Measurements from ENCODE around the gene FALEC.

Gene FALEC

DNA sequence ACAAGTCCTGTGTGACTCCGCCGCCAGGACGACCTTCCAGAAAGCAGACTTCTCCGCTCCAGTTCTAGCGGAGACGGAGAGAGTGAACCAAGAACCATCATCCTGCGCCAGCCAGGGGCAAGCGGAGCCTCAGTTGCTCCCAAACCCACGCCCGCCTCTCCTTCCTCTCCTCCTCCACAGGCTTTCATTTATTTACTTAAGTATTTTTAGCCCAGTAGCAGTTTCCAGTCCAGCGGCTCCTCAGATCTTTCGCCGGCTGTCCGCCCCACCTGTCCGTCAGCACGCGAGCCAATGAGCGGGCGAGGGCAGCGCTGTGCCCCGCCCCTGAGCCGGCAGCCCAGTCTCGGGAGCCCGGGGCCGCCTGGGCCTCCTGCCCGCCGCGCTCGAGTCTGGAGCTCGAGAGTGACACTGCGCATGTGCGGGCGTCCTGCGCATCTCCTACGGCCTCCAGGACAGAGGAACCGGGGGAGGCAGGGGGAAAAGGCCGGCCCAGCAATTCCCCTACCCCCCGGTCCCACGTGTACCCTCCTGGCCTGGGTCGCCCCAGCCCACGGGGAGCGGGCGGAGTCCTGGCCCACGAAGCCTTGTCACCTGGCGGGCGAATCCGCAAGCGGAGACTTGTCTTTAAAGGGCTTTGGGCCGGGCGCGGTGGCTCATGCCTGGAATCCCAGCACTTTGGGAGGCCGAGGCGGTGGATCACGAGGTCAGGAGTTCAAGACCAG is at the start of gene FALEC:
TSS of gene FALEC (plus strand) at position 425 of the 722 bp plus-strand sequence.
- in situ Hi-C loops (cut with MboI; ENCODE audit: low sequenced_read_pairs), result no loop called here
- Histone ChIP-seq H3K4me1 (peaks cover 11% of the 10 kb centered on the region), H3K27me3 (ENCODE audit: low read depth) (no peaks in the 10 kb centered on the region), H3K36me3 (replicated peaks) (no peaks in the 10 kb centered on the region), H3K9me3 (no peaks in the 10 kb centered on the region), H3K4me3 (peak within 1 kb of the TSS; percentile 48)
- DNase-seq (ENCODE audit: low spot score in 2 of 2), result peak; percentile 96 to 97

GRCh38 chr1:150466964-150467363 is 48.6 kb upstream of the FALEC start:
- DNase-seq (ENCODE audit: low spot score in 2 of 2), result no peak
- in situ Hi-C loops (cut with MboI; ENCODE audit: low sequenced_read_pairs), result no loop called here
- Histone ChIP-seq H3K27me3 (ENCODE audit: low read depth) (no peaks in the 10 kb centered on the region), H3K4me1 (no peaks in the 10 kb centered on the region), H3K9me3 (no peaks in the 10 kb centered on the region), H3K36me3 (replicated peaks) (peaks cover 61% of the 10 kb centered on the region), H3K4me3 (no peak overlapping the region)

DNA sequence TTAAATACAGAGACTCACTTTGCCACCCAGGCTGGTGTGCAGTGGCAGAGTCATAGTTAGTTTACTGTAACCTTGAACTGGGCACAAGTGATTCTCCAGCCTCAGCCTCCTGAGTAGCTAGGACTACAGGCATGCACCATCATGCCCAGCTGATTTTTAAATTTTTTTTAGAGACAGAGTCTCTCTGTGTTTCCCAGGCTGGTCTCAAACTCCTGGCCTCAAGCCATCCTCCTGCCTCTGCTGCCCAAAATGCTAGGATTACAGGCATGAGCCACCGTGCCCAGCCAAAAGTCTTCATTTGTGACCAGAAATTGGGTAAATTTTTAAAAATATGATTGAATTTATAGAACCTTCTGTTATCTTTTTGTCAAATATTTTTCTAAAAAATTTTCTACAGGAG is 46.3 kb upstream of the FALEC start:
- peaks cover 61% of the 10 kb centered on the region for H3K36me3 ChIP-seq (replicated peaks)
- H3K4me3 ChIP-seq, result no peak overlapping the region
- no peak for DNase-seq (ENCODE audit: low spot score in 2 of 2)
- no peaks in the 10 kb centered on the region for H3K27me3 ChIP-seq (ENCODE audit: low read depth)
- in situ Hi-C loops (cut with MboI; ENCODE audit: low sequenced_read_pairs), result no loop called here
- no peaks in the 10 kb centered on the region for H3K4me1 ChIP-seq
- no peaks in the 10 kb centered on the region for H3K9me3 ChIP-seq

- Histone ChIP-seq H3K36me3 (replicated peaks) (peaks cover 37% of the 10 kb centered on the region), H3K27me3 (ENCODE audit: low read depth) (no peaks in the 10 kb centered on the region), H3K9me3 (no peaks in the 10 kb centered on the region), H3K4me1 (peaks cover 9% of the 10 kb centered on the region), H3K4me3 (no peak overlapping the region)
- in situ Hi-C loops (cut with MboI; ENCODE audit: low sequenced_read_pairs), result no loop called here
- DNase-seq (ENCODE audit: low spot score in 2 of 2), result no peak
Observed at GRCh38 chr1:150472601-150473200, 42.9 kb upstream of the FALEC start.

GRCh38 chr1:150473659-150474058 is 41.9 kb upstream of the FALEC start:
- peaks cover 34% of the 10 kb centered on the region for H3K36me3 ChIP-seq (replicated peaks)
- in situ Hi-C loops (cut with MboI; ENCODE audit: low sequenced_read_pairs), result no loop called here
- no peaks in the 10 kb centered on the region for H3K9me3 ChIP-seq
- H3K27me3 ChIP-seq (ENCODE audit: low read depth), result no peaks in the 10 kb centered on the region
- DNase-seq (ENCODE audit: low spot score in 2 of 2), result no peak
- no peak overlapping the region for H3K4me3 ChIP-seq
- H3K4me1 ChIP-seq, result peaks cover 9% of the 10 kb centered on the region

- H3K36me3 ChIP-seq (replicated peaks), result peaks cover 31% of the 10 kb centered on the region
- DNase-seq (ENCODE audit: low spot score in 2 of 2), result no peak
- peaks cover 9% of the 10 kb centered on the region for H3K4me1 ChIP-seq
- H3K9me3 ChIP-seq, result no peaks in the 10 kb centered on the region
- no peak overlapping the region for H3K4me3 ChIP-seq
- in situ Hi-C loops (cut with MboI; ENCODE audit: low sequenced_read_pairs), result no loop called here
- no peaks in the 10 kb centered on the region for H3K27me3 ChIP-seq (ENCODE audit: low read depth)
Observed at GRCh38 chr1:150474869-150475268, 40.7 kb upstream of the FALEC start.

- Histone ChIP-seq H3K27me3 (ENCODE audit: low read depth) (no peaks in the 10 kb centered on the region), H3K4me1 (peaks cover 9% of the 10 kb centered on the region), H3K4me3 (no peak overlapping the region), H3K9me3 (no peaks in the 10 kb centered on the region), H3K36me3 (replicated peaks) (peaks cover 12% of the 10 kb centered on the region)
- DNase-seq (ENCODE audit: low spot score in 2 of 2), result peak; percentile 14 to 66
- in situ Hi-C loops (cut with MboI; ENCODE audit: low sequenced_read_pairs), result no loop called here
Observed at GRCh38 chr1:150476754-150477153, 38.8 kb upstream of the FALEC start.

DNA sequence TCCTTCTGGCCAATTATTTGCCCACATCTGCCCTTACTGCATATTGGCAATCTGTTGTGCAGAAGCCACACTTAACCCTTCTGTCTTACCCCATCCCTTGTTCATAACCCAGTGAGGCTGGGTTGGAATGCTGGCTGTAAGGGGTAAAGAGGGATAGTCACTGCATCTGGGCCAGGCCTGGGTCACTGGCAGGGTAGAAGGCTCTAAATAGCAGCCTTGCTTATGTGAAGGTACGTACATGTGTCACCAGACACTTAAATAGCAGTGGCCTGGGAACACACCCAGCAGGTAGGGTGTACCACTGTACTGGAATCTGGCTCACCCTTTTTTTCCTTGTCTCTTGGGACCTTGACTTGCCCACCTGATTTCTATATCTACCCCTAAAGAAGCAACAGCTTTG is 38.2 kb upstream of the FALEC start:
- H3K36me3 ChIP-seq (replicated peaks), result peaks cover 6% of the 10 kb centered on the region; the same call in 1 of the 2 replicates
- in situ Hi-C loops (cut with MboI; ENCODE audit: low sequenced_read_pairs), result no loop called here
- no peaks in the 10 kb centered on the region for H3K27me3 ChIP-seq (ENCODE audit: low read depth)
- H3K9me3 ChIP-seq, result no peaks in the 10 kb centered on the region
- H3K4me3 ChIP-seq, result no peak overlapping the region
- peaks cover 9% of the 10 kb centered on the region for H3K4me1 ChIP-seq
- no peak for DNase-seq (ENCODE audit: low spot score in 2 of 2)

DNA sequence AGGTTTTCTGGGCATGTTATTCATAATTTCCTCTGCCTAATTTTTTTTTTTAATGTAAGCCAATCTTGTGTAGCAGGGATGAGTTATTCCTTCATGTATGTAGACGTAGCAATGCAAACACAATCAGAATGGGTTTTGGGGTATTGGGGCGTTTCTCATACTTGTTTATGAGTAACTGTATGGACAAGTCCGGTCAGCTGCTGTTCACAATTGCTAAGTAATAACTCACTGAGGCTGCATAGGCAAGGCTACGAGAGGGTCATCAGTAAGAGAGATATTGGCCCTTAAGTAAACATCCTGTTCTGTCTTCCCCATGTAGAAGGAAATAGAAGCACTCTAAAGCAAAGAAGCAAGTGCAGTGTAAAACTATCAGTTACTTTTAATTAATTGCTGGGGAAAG is 37.8 kb upstream of the FALEC start:
- in situ Hi-C loops (cut with MboI; ENCODE audit: low sequenced_read_pairs), result no loop called here
- no peak for DNase-seq (ENCODE audit: low spot score in 2 of 2)
- Histone ChIP-seq H3K36me3 (replicated peaks) (peaks cover 2% of the 10 kb centered on the region; the same call in 1 of the 2 replicates), H3K4me1 (peaks cover 9% of the 10 kb centered on the region), H3K27me3 (ENCODE audit: low read depth) (no peaks in the 10 kb centered on the region), H3K9me3 (no peaks in the 10 kb centered on the region), H3K4me3 (no peak overlapping the region)

GRCh38 chr1:150479370-150479769 is 36.2 kb upstream of the FALEC start:
- Histone ChIP-seq H3K36me3 (replicated peaks) (no peaks in the 10 kb centered on the region), H3K4me1 (peaks cover 9% of the 10 kb centered on the region), H3K9me3 (no peaks in the 10 kb centered on the region), H3K4me3 (no peak overlapping the region), H3K27me3 (ENCODE audit: low read depth) (no peaks in the 10 kb centered on the region)
- in situ Hi-C loops (cut with MboI; ENCODE audit: low sequenced_read_pairs), result no loop called here
- DNase-seq (ENCODE audit: low spot score in 2 of 2), result no peak

GRCh38 chr1:150479927-150480352 is 35.6 kb upstream of the FALEC start:
- H3K9me3 ChIP-seq, result no peaks in the 10 kb centered on the region
- H3K36me3 ChIP-seq (replicated peaks), result no peaks in the 10 kb centered on the region
- no peaks in the 10 kb centered on the region for H3K27me3 ChIP-seq (ENCODE audit: low read depth)
- in situ Hi-C loops (cut with MboI; ENCODE audit: low sequenced_read_pairs), result no loop called here
- DNase-seq (ENCODE audit: low spot score in 2 of 2), result no peak
- peaks cover 9% of the 10 kb centered on the region for H3K4me1 ChIP-seq
- no peak overlapping the region for H3K4me3 ChIP-seq

DNA sequence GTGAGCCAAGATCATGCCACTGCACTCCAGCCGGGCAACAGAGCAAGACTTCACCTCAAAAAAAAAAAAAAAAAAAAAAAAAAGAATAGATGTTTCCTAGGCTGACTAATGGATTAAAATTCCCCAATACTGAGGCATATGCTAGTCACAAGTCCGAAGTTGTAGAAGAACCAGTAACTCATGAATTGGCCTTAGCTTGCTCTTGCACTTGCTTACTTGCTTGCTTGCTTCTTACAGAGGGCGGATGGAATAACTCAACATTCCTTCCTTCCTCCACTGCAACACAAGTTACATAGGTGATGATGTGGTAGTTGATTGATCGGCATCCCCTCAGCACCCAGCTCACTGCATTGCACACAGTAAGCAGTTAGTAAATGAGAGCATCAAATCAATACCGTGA is 31.1 kb upstream of the FALEC start:
- in situ Hi-C loops (cut with MboI; ENCODE audit: low sequenced_read_pairs), result no loop called here
- no peaks in the 10 kb centered on the region for H3K9me3 ChIP-seq
- no peak overlapping the region for H3K4me3 ChIP-seq
- H3K4me1 ChIP-seq, result no peaks in the 10 kb centered on the region
- H3K27me3 ChIP-seq (ENCODE audit: low read depth), result no peaks in the 10 kb centered on the region
- no peak for DNase-seq (ENCODE audit: low spot score in 2 of 2)
- peaks cover 9% of the 10 kb centered on the region; the same call in 1 of the 2 replicates for H3K36me3 ChIP-seq (replicated peaks)

DNA sequence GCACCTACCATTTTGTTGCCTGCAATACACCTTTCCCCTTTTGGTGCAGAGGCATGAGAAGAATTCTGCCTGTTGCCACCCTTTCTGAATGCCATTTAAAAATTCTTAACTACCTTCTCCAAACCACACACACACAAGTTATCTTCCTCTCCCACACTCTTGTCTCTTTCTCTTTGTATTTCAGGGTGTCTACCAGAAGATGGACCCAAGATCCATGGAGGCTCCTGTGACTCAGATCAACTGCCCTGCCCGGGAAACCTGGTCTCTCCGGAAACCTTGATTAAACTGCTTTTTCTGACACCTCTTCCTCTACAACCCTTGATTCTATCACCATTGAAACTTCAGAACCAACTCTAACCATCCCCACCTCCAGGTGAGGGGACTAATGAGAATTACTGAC is 30.7 kb upstream of the FALEC start:
- no peaks in the 10 kb centered on the region for H3K27me3 ChIP-seq (ENCODE audit: low read depth)
- no peaks in the 10 kb centered on the region for H3K4me1 ChIP-seq
- H3K9me3 ChIP-seq, result no peaks in the 10 kb centered on the region
- peaks cover 12% of the 10 kb centered on the region; the same call in 1 of the 2 replicates for H3K36me3 ChIP-seq (replicated peaks)
- H3K4me3 ChIP-seq, result no peak overlapping the region
- DNase-seq (ENCODE audit: low spot score in 2 of 2), result no peak
- in situ Hi-C loops (cut with MboI; ENCODE audit: low sequenced_read_pairs), result no loop called here

DNA sequence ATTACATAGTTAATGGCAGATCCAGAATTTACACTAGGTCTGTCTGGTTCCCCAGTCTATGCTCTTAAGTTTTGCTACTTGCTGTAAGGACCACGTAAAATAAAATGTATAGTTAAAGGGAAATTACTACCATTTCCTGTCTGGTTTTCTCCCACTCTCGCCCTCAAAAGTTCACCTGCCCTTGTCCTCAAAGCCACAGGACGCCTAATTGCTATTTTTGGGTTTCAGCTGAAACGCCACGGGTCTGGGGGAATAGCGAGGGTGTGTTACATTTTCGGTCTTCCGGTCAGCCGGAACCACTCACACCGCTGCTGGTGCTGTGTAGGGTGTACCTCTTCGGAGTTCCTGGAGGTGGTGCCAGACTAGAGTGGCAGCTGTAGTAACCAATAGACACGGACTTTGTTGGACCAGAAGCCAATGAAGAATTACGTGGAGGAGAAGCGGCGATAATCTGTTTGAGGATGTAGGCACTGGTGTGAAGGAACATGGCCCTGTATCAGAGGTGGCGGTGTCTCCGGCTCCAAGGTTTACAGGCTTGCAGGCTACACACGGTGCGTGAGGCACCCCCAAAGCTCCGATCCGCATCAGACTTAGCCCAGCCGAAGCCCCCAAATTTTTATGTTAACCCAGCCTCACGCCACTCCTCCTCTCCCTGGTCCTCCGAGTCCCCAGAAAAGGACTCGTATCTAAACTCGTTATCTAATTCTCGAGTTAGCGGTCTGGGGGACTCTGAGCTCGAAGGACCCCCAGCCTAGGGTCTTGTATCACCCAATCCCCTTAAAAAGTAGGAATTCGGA is 28.4 kb upstream of the FALEC start, which contains the start of gene TARS2:
TSS of gene TARS2 (plus strand) at position 454 of the 797 bp plus-strand sequence. CDS start at position 486, 32 bp downstream.
- Histone ChIP-seq H3K4me3 (peak within 1 kb of the TSS; percentile 76), H3K9me3 (no peaks in the 10 kb centered on the region), H3K36me3 (replicated peaks) (peaks cover 30% of the 10 kb centered on the region), H3K4me1 (no peaks in the 10 kb centered on the region), H3K27me3 (ENCODE audit: low read depth) (no peaks in the 10 kb centered on the region)
- peak; percentile 98 for DNase-seq (ENCODE audit: low spot score in 2 of 2)
- in situ Hi-C loops (cut with MboI; ENCODE audit: low sequenced_read_pairs), result no loop called here
